NCI-H1092 (cell line): ENCODE data around the gene DOK1.

Source experiments
- DNase-seq: peaks from one replicate; lab custom pipeline; 2025; lab: John Stamatoyannopoulos, UW

DOK1 gene

GRCh38 chr2:74553892-74554819, at the start of gene DOK1, which contains the start of gene LOXL3:
TSS of gene DOK1 (plus strand) at chr2:74554720. CDS start at chr2:74554755, 35 bp downstream.
TSS of gene LOXL3 (minus strand) at chr2:74553942. CDS start at chr2:74552634, 1,308 bp downstream.
- DNase-seq: peak; percentile 43

- no peak for DNase-seq
Observed at GRCh38 chr2:74505448-74506246, 48.9 kb upstream of the DOK1 start.

GRCh38 chr2:74507145-74507925, 47.2 kb upstream of the DOK1 start, which contains the start of gene PCGF1:
TSS of gene PCGF1 (minus strand) at chr2:74507695. CDS start at chr2:74507668, 27 bp downstream.
- DNase-seq: peak; percentile 97

- DNase-seq: no peak
Observed at GRCh38 chr2:74507926-74508520, 46.5 kb upstream of the DOK1 start.

GRCh38 chr2:74510272-74510671, 44.2 kb upstream of the DOK1 start:
- no peak for DNase-seq

GRCh38 chr2:74511104-74511989, 43.2 kb upstream of the DOK1 start:
- no peak for DNase-seq

GRCh38 chr2:74512744-74513604, 41.5 kb upstream of the DOK1 start:
- DNase-seq: no peak

GRCh38 chr2:74513605-74514367, 40.7 kb upstream of the DOK1 start:
- no peak for DNase-seq

GRCh38 chr2:74514368-74515270, 39.9 kb upstream of the DOK1 start, which contains the start of gene TLX2:
TSS of gene TLX2 (plus strand) at chr2:74514450. CDS start at chr2:74514807, 357 bp downstream.
- DNase-seq: no peak

GRCh38 chr2:74515271-74515980, 39.1 kb upstream of the DOK1 start:
- DNase-seq: no peak

GRCh38 chr2:74515981-74516633, 38.4 kb upstream of the DOK1 start:
- no peak for DNase-seq

GRCh38 chr2:74516650-74517049, 37.9 kb upstream of the DOK1 start:
- DNase-seq: no peak

- no peak for DNase-seq
Observed at GRCh38 chr2:74522516-74522915, 32.0 kb upstream of the DOK1 start.

- DNase-seq: no peak
Observed at GRCh38 chr2:74524005-74524404, 30.5 kb upstream of the DOK1 start.

- DNase-seq: no peak
Observed at GRCh38 chr2:74524955-74525716, 29.4 kb upstream of the DOK1 start.
